ENCODE data around the gene TRIM14. TPM values are rescaled to one million over a fixed set of nuclear protein-coding genes. Genes with fewer than 3 reads are reported as not detected.

Gene TRIM14
- total and polyA plus RNA-seq, 2 donors (not counting 1 experiment from before 2014, with no cell fraction given), result 22.5 to 23.9 TPM

GRCh38 chr9:98074115-98074990 is 44.7 kb downstream of the TRIM14 start:
- Histone ChIP-seq H3K79me2 (ENCODE audit: control insufficient read depth, insufficient read depth, low read length) (peaks cover 7% of the 10 kb centered on the region), H3K9ac (ENCODE audit: low read length) (no peak overlapping the region), H3K27me3 (replicated peaks in 1 of 4; ENCODE audit: control extremely low read depth in 1 of 4, control insufficient read depth in 3 of 4, insufficient read depth in 4 of 4, low read length in 3 of 4) (no peaks in the 10 kb centered on the region), H3K36me3 (replicated peaks in 1 of 2; ENCODE audit: control extremely low read depth in 1 of 2, control insufficient read depth in 1 of 2, extremely low read depth in 1 of 2, insufficient read depth in 2 of 2, low read length in 1 of 2) (no peaks in the 10 kb centered on the region), H2AFZ (ENCODE audit: insufficient read depth, low read depth, low read length, poor library complexity, severe bottlenecking) (no peak overlapping the region), H3K4me2 (replicated peaks; ENCODE audit: low read depth, low read length, poor library complexity, severe bottlenecking) (peak overlapping the region; percentile 33), H4K20me1 (ENCODE audit: control insufficient read depth, insufficient read depth, low read length, poor library complexity, severe bottlenecking) (peaks cover 5% of the 10 kb centered on the region), H3K27ac (ENCODE audit: low read length in 2 of 2) (no peak overlapping the region), H3K4me1 (ENCODE audit: control insufficient read depth in 2 of 2, insufficient read depth in 2 of 2, low read length in 2 of 2) (peaks cover 3 to 13% of the 10 kb centered on the region in 2 donors), H3K9me3 (ENCODE audit: control extremely low read depth in 1 of 3, control insufficient read depth in 2 of 3, insufficient read depth in 1 of 3, low read length in 2 of 3) (no peaks in the 10 kb centered on the region), H3K4me3 (ENCODE audit: control extremely low read depth in 1 of 5, extremely low read depth in 1 of 5, insufficient read depth in 1 of 5, low read depth in 2 of 5, low read length in 4 of 5) (no peak overlapping the region)
- ChIA-PET POLR2A (no interaction called here), CTCF (interaction anchor here (0.5 to 5.4 kb wide), 24 partner anchors 12 to 263 kb away, joined by 3 to 46 read pairs (median 6); partner anchors contain the start of genes TBC1D2 and TRIM14)
- intact Hi-C loops (cut with micrococcal nuclease), result loop anchor here (1.0 to 2.0 kb wide), 4 partner anchors 44 to 241 kb away; partner anchors contain the start of gene TRIM14
- WGBS (ENCODE audit: insufficient coverage), result 37% methylated on average over 11 of the region's 13 CpGs
- no peaks in the 10 kb centered on the region for H3K27me3 Mint-ChIP-seq
- no peak overlapping the region for H3K4me3 Mint-ChIP-seq
- peak; percentile 74 for DNase-seq
- no peak for TF ChIP-seq EZH2 (IDR thresholded peaks at IDR 0.05; ENCODE audit: borderline replicate concordance, insufficient read depth, low read depth, low read length, poor library complexity, severe bottlenecking)
- TF ChIP-seq, protein P1, sequence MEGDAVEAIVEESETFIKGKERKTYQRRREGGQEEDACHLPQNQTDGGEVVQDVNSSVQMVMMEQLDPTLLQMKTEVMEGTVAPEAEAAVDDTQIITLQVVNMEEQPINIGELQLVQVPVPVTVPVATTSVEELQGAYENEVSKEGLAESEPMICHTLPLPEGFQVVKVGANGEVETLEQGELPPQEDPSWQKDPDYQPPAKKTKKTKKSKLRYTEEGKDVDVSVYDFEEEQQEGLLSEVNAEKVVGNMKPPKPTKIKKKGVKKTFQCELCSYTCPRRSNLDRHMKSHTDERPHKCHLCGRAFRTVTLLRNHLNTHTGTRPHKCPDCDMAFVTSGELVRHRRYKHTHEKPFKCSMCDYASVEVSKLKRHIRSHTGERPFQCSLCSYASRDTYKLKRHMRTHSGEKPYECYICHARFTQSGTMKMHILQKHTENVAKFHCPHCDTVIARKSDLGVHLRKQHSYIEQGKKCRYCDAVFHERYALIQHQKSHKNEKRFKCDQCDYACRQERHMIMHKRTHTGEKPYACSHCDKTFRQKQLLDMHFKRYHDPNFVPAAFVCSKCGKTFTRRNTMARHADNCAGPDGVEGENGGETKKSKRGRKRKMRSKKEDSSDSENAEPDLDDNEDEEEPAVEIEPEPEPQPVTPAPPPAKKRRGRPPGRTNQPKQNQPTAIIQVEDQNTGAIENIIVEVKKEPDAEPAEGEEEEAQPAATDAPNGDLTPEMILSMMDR (IDR thresholded peaks at IDR 0.05), result peak; percentile 98
- H3K4me1 Mint-ChIP-seq, result peaks cover 11% of the 10 kb centered on the region
- peak; percentile 57 for ATAC-seq (ENCODE audit: low read depth)
- H3K9me3 Mint-ChIP-seq (ENCODE audit: insufficient read depth), result no peaks in the 10 kb centered on the region
- H3K27ac Mint-ChIP-seq, result peak overlapping the region; percentile 56

DNA sequence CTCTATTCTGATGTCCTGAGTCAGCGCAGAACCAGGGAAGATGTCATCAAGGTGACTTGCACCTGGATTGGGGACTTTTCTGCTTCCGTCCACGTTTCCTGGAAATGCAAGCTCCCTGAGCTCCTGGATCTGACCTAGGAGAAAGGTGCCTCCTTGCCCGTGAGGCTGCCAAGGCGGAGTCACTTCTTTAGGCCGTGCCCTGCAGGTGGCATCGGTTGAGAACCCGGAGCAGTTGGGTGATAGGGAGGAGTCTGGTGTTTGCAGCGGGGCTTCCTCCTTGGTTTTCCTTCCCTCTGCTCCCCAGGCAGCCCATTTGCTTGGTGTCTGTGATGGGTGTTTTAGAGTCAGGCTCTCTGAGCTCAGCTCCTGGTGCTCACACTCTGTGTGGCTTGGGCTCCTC is 47.3 kb downstream of the TRIM14 start:
- H3K79me2 ChIP-seq (ENCODE audit: control insufficient read depth, insufficient read depth, low read length), result peaks cover 14% of the 10 kb centered on the region
- ChIA-PET CTCF (interaction anchor here (1.0 to 5.4 kb wide), 8 partner anchors 30 to 192 kb away, joined by 3 to 46 read pairs (median 4); partner anchors contain the start of gene TBC1D2), POLR2A (no interaction called here)
- no peak overlapping the region for H3K9ac ChIP-seq (ENCODE audit: low read length)
- H3K27ac Mint-ChIP-seq, result no peak overlapping the region
- no peak for ATAC-seq (ENCODE audit: low read depth)
- H3K4me3 ChIP-seq (ENCODE audit: control extremely low read depth in 1 of 5, extremely low read depth in 1 of 5, insufficient read depth in 1 of 5, low read depth in 2 of 5, low read length in 4 of 5), result no peak overlapping the region
- H3K9me3 ChIP-seq (ENCODE audit: control extremely low read depth in 1 of 3, control insufficient read depth in 2 of 3, insufficient read depth in 1 of 3, low read length in 2 of 3), result no peaks in the 10 kb centered on the region
- H2AFZ ChIP-seq (ENCODE audit: insufficient read depth, low read depth, low read length, poor library complexity, severe bottlenecking), result no peak overlapping the region
- H4K20me1 ChIP-seq (ENCODE audit: control insufficient read depth, insufficient read depth, low read length, poor library complexity, severe bottlenecking), result peaks cover 5% of the 10 kb centered on the region
- no peak overlapping the region for H3K4me3 Mint-ChIP-seq
- no peak overlapping the region for H3K27ac ChIP-seq (ENCODE audit: low read length in 2 of 2)
- WGBS (ENCODE audit: insufficient coverage), result 59% methylated on average over 8 of the region's 9 CpGs
- peaks cover 11% of the 10 kb centered on the region for H3K4me1 Mint-ChIP-seq
- no peaks in the 10 kb centered on the region for H3K9me3 Mint-ChIP-seq (ENCODE audit: insufficient read depth)
- no peak overlapping the region for H3K4me2 ChIP-seq (replicated peaks; ENCODE audit: low read depth, low read length, poor library complexity, severe bottlenecking)
- H3K27me3 Mint-ChIP-seq, result no peaks in the 10 kb centered on the region
- TF ChIP-seq, protein P1 (IDR thresholded peaks at IDR 0.05), result no peak
- TF ChIP-seq EZH2 (IDR thresholded peaks at IDR 0.05; ENCODE audit: borderline replicate concordance, insufficient read depth, low read depth, low read length, poor library complexity, severe bottlenecking), result no peak
- H3K27me3 ChIP-seq (replicated peaks in 1 of 4; ENCODE audit: control extremely low read depth in 1 of 4, control insufficient read depth in 3 of 4, insufficient read depth in 4 of 4, low read length in 3 of 4), result no peaks in the 10 kb centered on the region
- peaks cover 3 to 13% of the 10 kb centered on the region in 2 donors for H3K4me1 ChIP-seq (ENCODE audit: control insufficient read depth in 2 of 2, insufficient read depth in 2 of 2, low read length in 2 of 2)
- no peaks in the 10 kb centered on the region for H3K36me3 ChIP-seq (replicated peaks in 1 of 2; ENCODE audit: control extremely low read depth in 1 of 2, control insufficient read depth in 1 of 2, extremely low read depth in 1 of 2, insufficient read depth in 2 of 2, low read length in 1 of 2)
- intact Hi-C loops (cut with micrococcal nuclease), result no loop called here
- DNase-seq, result no peak

All from B cell (primary cell).